ENCODE data around the gene LIMCH1. TPM values are rescaled to one million over a fixed set of nuclear protein-coding genes. Genes with fewer than 3 reads are reported as not detected.

LIMCH1 gene
- total RNA-seq, 1 donor from 2014 or later: 9.8 TPM

DNA sequence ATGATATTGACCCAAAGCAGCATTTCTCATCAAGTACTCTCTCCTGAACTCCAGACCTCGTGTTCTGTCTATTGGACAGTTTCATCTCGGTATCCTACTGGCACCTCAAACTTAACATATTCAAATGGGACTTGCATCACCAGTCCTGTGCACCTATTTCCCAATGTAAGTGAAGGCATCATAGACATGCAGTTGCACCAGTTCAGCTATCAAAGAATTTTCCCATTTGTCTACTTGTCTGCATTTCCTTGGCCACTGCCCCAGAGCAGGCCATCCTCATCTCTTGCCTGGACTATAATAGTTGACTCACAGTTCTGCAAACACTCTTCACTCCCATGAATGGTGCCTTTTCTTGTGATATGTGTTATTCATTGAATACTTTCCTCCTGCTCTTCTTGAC lies 11.3 kb upstream of the LIMCH1 start:
- Mint-ChIP-seq H3K9me3 (peaks cover 3% of the 10 kb centered on the region), H3K4me1 (peaks cover 14% of the 10 kb centered on the region), H3K36me3 (no peaks in the 10 kb centered on the region), H3K4me3 (no peak overlapping the region), H3K27ac (peak overlapping the region; percentile 13), H3K27me3 (ENCODE audit: insufficient read depth, low read depth) (no peaks in the 10 kb centered on the region)
- H3K9ac ChIP-seq: no peak overlapping the region
- H3K79me2 ChIP-seq (ENCODE audit: low read depth): no peaks in the 10 kb centered on the region
- no peak overlapping the region for H3K4me2 ChIP-seq
- TF ChIP-seq EZH2 (IDR thresholded peaks at IDR 0.05) (no peak), CTCF (IDR thresholded peaks at IDR 0.05) (no peak), EZH2phosphoT487 (IDR thresholded peaks at IDR 0.05) (no peak)
- no peak for DNase-seq (ENCODE audit: low spot score)
- no peaks in the 10 kb centered on the region for H3K9me3 ChIP-seq (ENCODE audit: low read depth)
- H3K4me3 ChIP-seq: no peak overlapping the region
- H4K20me1 ChIP-seq (ENCODE audit: low read depth): no peaks in the 10 kb centered on the region
- no peak overlapping the region for H3K27ac ChIP-seq
- H2AFZ ChIP-seq (replicated peaks): no peak overlapping the region
- H3K4me1 ChIP-seq: peaks cover 27% of the 10 kb centered on the region
- no peaks in the 10 kb centered on the region for H3K27me3 ChIP-seq
- H3K36me3 ChIP-seq: no peaks in the 10 kb centered on the region
- no peaks in the 10 kb centered on the region for H3F3A ChIP-seq (ENCODE audit: low read depth)

DNA sequence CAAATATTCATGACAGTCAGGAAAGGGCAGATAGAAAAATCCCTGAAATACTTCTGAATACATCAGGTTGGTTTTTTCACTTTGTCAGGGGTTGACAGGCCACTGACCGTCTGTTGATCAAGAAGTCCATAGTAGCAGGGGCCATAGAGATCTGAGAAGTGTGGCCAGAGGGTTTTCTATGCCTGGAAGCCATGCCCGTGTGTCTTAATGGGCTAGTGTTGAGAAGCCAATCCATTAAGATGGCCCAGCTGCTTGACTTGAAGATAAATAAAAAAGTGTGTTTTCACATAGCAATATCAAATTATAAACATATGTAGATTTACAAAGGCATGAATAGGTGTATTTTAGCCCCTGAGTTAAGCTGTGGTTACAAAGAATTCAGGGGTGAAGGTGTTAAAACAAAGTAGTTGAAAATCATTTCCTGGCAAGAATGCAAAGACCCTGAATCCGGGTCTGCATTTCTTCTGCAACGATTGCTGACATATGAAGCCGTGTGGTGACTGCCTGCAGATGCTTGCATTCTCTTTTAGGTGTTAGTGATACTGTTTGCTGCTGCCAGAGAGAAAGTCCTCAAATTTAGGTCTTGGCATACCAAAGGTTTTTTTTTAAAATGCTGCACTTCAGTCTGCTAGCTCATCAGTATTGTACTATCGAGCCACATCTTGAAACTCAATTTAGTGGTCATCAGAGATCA lies 9.3 kb upstream of the LIMCH1 start:
- no peaks in the 10 kb centered on the region for H3K27me3 Mint-ChIP-seq (ENCODE audit: insufficient read depth, low read depth)
- Histone ChIP-seq H3K79me2 (ENCODE audit: low read depth) (no peaks in the 10 kb centered on the region), H3K9me3 (ENCODE audit: low read depth) (no peaks in the 10 kb centered on the region), H2AFZ (replicated peaks) (no peak overlapping the region), H3K36me3 (no peaks in the 10 kb centered on the region), H3F3A (ENCODE audit: low read depth) (no peaks in the 10 kb centered on the region), H3K9ac (no peak overlapping the region), H3K27ac (no peak overlapping the region), H3K4me1 (peaks cover 22% of the 10 kb centered on the region), H3K4me3 (no peak overlapping the region), H4K20me1 (ENCODE audit: low read depth) (no peaks in the 10 kb centered on the region), H3K27me3 (no peaks in the 10 kb centered on the region), H3K4me2 (no peak overlapping the region)
- no peak for DNase-seq (ENCODE audit: low spot score)
- no peak overlapping the region for H3K4me3 Mint-ChIP-seq
- H3K36me3 Mint-ChIP-seq: no peaks in the 10 kb centered on the region
- H3K27ac Mint-ChIP-seq: peak overlapping the region; percentile 5
- peaks cover 3% of the 10 kb centered on the region for H3K9me3 Mint-ChIP-seq
- TF ChIP-seq CTCF (IDR thresholded peaks at IDR 0.05) (no peak), EZH2phosphoT487 (IDR thresholded peaks at IDR 0.05) (no peak), EZH2 (IDR thresholded peaks at IDR 0.05) (no peak)
- H3K4me1 Mint-ChIP-seq: peaks cover 14% of the 10 kb centered on the region

DNA sequence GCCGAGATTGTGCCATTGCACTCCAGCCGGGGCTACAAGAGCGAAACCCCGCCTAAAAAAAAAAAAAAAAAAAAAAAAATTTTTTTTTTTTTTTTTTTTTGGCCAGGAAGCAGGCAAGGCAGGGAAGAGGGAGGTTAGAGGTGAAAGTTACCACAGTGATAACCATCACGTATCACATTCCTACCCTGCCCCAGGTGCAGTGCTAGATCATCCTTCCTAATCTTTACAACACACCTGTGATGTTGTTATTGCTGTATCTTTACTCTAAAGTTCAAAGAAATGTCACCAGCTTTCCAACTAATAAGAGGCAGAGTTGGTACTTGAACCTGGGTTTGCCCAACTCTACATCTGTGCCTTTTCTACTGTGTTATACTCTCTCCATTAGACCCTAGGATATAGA lies 7.2 kb upstream of the LIMCH1 start:
- H3K27me3 ChIP-seq: no peaks in the 10 kb centered on the region
- Mint-ChIP-seq H3K36me3 (no peaks in the 10 kb centered on the region), H3K27me3 (ENCODE audit: insufficient read depth, low read depth) (no peaks in the 10 kb centered on the region), H3K9me3 (peaks cover 3% of the 10 kb centered on the region), H3K4me3 (no peak overlapping the region), H3K27ac (no peak overlapping the region), H3K4me1 (peaks cover 4% of the 10 kb centered on the region)
- H3K79me2 ChIP-seq (ENCODE audit: low read depth): no peaks in the 10 kb centered on the region
- H3K27ac ChIP-seq: no peak overlapping the region
- H2AFZ ChIP-seq (replicated peaks): no peak overlapping the region
- H3K4me3 ChIP-seq: no peak overlapping the region
- no peaks in the 10 kb centered on the region for H3K9me3 ChIP-seq (ENCODE audit: low read depth)
- no peaks in the 10 kb centered on the region for H3F3A ChIP-seq (ENCODE audit: low read depth)
- H4K20me1 ChIP-seq (ENCODE audit: low read depth): no peaks in the 10 kb centered on the region
- peaks cover 3% of the 10 kb centered on the region for H3K4me1 ChIP-seq
- no peak for DNase-seq (ENCODE audit: low spot score)
- no peaks in the 10 kb centered on the region for H3K36me3 ChIP-seq
- H3K9ac ChIP-seq: no peak overlapping the region
- TF ChIP-seq CTCF (IDR thresholded peaks at IDR 0.05) (no peak), EZH2phosphoT487 (IDR thresholded peaks at IDR 0.05) (no peak), EZH2 (IDR thresholded peaks at IDR 0.05) (no peak)
- no peak overlapping the region for H3K4me2 ChIP-seq
